HG03097 (cell line): ENCODE results near the gene IGF1R.

Experiments used
- ATAC-seq: cut with Tn5 transposase; IDR thresholded peaks from one replicate; pipeline ENCODE4 v1.9.1; 2021; ENCODE audit not compliant: unreplicated experiment, low FRiP score

Gene IGF1R

DNA sequence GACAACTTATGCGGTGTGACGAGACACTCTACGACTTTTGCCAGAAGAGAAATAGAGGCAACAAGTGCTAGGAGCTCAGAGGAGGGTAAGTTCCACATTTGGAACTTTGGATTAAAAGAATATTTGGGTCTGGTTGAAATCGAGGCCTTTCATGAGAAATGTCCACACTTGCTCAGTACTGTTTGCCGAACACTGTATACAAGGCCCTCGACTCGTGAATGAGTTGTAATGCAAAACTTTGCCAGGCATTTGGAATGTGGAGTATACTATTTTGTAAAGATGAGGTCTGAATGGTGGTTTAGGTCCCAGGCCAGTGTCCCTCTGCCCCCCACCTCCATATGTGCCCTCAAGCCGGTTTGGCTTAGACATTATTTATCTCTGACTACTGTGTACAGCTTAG, 73.9 kb downstream of the IGF1R start:
- no peak for ATAC-seq

DNA sequence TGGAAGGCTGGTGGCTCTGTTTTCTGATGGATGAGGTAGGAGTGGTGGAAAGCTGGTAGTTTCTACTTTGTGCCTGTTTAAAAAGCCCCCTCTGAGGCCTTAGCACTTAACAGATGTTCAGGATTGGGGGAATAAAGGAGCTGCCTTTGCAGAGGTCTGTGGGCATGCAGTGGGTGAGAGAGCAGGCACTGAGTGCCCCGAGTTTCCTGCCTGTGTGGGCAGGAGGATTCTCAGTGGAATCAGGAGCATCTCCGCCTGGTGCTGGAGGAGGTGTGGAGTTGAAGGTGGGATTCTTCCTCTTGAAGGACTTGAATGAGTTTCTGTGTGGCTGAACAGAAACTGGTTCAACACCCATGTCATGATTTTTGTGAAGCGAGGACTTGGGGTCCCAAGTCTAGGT, 74.3 kb downstream of the IGF1R start:
- no peak for ATAC-seq

DNA sequence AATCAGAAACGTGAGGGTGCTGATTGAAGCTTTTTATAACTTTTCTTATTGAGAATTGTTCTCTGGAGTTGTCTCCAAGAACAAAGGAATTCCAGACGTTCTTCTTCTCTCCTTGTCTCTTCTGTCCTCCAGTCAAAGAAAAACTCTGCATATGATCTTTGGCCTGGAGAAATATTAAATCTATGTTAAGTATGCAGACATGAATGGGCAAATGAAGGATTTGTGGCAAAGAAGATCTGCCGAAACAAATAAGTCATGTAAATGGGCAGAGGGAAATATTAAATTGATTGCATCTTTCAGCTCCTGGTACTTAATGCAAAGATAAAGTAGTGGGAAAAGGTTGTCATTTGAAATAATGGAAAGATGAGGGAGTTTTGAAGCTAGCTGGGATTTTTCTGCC, 74.9 kb downstream of the IGF1R start:
- no peak for ATAC-seq

DNA sequence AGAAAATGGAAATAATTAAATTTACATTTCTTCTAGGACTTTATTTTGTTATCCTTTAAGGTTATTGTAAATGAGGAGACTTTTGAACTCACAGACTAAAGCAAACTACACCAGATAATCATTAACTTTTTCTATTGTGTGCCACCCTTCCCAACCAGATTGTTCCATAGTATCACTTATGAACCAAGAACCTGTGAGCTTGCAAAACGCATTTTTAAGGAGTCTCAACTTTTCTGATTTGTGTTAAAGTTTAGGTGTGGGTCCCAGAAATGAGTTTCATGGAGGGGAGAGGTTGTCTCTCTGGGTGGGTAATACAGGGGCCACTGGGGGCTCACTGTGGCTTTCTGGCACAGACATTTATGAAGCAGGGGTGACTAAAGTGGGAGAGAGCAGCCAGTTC, 75.7 kb downstream of the IGF1R start:
- no peak for ATAC-seq

DNA sequence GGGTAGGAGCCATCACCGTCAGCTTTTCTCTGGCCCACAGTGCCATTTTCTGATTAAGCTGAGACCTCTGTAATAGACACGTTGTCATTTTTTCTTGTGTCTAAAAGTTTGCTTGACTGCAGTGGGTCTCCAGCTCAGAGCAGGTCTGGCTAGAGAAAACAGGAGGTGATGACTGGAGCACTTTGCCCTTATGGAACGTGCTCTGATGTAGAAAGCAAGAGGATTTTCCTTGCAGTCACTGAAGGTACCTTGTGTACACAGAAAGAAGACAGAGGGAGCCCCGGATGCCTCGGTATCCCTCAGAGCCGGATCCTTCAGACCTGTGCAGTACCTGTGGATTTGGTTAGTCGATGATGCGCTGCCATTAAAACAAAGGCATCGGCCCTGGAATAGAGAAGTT, 76.2 kb downstream of the IGF1R start:
- no peak for ATAC-seq

DNA sequence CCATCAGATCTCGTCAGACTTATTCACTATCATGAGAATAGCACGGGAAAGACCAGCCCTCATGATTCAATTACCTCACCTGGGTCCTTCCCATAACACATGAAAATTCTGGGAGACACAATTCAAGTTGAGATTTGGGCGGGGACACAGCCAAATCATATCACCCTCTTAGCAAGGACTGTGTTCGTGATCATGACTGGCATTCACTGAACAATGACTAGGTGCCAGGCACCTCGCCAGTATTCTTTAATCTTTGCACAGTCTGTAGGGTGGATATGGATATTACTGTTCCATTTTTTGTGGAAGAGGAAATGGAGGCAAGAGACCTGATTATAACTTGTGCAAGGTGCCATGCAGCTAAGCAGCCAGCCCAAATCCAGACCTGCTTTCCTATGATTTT, 77.5 kb downstream of the IGF1R start:
- no peak for ATAC-seq

DNA sequence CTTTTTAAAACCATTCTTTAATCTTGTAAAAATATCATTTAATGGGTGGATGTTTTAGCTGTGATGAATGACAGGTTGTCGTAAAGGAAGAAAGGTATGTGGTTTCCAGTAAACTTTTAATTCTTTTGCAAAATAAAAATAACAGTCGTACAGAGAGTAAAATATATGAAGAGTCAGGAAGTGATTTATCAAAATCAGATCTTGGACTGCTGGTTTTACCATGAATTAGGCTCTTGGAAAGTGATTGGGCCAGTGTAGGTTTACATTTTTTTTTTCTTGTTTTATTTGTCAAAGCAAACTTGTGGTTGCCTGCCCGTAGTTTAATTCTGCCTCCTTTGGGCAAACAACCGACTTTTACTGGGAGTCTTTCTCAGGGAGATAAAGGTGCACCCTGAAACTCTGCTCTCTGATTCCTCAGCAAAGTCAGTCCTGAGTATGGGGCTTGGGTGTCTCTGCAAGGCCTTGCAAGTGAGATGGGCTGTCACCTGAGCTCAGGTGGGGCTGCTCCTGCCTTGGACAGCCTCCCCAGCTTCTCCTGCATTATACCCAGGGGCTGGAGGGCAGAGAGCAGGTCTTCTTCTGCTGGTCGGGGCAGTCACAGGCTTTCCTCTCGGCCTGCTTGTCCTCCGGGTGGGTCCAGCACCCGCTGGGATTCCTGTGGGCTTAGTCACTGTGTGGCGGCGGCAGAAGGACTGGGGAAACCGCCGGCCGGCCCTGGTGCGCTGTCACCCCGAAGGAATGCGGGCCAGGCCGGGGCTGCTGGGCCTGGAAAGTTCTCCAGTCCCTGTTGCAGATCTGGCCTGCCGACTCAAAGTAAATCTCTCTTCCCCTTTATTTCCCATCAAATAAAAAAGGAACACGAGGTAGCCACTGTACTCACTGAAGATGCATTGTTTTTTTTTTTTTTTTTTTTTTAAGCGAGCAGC, 79.0 kb downstream of the IGF1R start:
- ATAC-seq = no peak

DNA sequence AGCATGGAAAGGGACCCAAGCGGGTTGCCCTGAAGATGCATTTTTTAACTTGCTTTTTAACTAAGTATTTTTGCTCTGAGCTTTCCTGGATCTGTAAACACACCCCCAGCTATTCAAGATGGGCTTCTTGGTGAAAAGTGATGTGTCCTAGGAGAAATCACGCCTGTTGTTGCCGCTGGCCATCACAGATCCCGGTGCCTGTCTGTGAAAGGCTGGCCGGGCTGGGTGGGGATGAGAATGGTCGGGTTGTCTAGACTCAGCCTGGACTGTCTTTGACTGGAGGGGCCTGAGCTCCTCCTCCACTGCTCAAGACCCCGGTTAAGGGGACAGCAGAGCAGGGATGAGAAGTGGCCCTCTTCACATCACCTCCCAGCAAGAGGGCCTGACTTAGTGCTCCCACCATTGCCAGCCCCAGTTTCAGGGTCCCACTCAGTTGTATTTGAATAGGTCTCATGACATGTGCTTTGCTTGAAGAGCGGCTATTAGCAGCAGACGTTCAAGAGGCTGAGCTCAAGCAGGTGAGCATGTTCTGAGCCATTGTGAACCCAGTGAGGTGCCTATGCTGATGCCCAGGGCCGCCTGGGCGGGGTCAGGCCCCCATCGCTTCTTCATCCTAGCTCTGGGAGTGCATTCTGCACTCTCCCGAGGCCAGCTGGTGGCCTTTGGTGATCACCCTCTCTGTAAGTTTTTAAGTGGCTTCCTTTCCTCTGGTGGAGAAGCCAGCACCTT, 79.9 kb downstream of the IGF1R start:
- ATAC-seq = no peak

DNA sequence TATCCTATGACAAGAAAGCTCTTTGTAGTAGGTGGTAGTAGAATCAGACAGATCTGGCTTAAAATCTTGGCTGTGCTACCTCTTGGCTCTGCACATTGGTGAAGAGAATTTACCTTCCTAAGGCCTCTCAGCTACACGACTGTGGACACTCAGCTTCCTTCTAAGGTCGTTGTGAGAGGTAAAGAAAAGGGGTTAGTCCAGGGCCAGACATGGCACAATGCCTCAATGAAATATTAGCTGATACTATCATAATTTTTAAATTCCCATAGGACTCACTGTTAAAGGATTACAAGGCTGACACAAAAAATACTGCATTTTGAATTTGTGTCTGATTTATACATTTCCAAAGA, 80.4 kb downstream of the IGF1R start:
- no peak for ATAC-seq

DNA sequence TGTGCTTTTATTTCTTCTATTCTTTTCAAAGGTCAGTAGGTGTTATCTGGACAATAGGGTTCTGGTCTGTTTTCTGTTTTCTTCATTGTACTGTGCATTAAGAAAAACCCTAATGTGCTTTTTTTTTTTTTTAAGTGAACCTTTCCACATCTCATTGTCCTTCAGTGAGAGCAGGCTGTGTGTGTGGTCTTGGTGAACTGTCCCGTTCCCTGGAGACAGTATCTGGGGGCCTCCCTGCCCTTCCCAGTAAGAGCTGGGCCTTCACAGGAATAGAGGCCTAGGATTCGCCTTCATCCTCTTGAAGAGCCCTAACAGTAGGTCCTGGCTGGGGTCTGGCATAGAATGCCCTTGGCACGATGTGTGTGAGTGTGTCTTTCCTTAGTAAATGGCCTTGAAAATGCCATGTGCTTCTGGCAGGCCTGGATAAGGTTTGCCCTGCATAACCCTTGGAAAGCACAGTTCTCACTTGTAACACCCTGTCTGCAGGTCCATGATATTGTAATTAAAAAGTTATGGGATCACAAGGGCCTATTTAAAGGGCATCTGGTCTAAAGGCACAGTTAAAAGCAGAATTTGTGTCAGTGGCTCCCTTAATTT, 81.2 kb downstream of the IGF1R start:
- ATAC-seq = no peak

DNA sequence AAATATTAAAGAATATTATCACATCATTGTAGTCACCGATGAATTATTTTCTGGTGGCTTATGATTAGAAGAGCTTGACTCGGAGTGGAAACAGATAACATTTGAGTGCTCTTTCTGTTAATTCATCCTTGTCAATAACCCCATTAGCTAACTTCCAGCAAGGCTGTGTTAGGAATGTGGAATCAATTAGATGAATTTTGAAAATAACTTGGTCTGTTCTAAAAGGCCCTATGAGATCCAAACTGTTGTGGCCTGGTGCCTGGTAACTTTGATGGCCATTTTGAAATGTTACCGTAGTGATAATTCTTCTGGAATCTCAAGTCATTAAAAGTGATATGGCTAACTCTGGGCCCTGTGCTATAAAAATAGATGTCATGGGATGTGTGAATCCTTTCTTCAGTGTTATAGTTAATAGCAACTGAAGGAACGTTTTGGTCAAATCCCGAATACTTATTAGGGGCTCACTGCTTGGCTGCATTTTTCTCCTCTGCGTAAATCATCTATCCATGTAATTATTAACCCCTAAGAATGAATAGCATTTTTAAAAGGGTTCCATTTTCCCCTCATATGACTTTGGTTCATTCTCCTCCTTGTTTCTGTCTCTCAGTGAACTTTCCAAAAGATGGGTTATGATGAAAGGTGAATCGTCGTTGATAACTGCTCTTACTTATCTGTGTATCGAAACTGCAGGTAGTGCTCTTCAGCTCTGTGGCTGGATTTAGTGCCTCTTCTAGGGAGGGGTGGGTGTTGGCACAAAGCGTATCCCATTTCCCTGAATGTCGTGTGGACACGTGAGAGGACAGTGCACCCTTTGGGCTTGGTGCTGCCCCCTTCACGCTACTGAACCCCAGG, 82.7 kb downstream of the IGF1R start:
- no peak for ATAC-seq

DNA sequence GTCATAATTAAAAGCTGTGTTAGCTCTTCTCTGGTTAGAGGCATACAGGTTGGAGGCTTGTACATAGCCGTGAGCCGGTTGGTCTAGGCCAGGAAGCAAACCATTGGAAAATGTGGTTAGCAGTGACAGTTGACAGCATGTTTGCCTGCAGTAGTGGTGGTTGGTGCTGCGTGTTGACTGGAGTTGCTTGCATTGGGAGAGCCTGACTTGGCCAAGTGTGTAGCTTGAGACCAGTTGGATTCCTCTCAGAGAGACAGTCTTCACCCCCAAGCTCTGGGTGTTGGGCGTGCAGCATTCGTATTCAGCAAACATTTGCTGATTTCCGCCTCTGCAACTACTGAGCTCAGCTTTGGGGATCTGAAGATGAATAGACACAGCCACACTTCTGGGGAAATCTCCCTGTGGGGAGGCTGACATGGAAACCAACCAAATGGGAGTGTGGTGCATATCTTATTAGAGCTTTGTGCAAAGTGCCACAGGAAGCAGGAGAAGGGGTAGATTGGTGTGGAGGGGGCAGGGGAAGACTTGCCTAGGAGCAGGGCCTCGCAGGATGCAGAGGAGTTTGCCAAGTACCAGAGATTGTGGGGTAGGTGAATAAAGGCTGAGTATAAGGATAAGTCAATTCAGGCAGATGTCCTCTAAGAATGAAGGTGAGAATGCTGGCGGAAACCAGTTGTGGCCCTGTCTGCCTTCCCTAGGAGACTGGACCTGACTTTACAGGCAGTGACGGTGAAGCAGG, 83.5 kb downstream of the IGF1R start:
- ATAC-seq = no peak

DNA sequence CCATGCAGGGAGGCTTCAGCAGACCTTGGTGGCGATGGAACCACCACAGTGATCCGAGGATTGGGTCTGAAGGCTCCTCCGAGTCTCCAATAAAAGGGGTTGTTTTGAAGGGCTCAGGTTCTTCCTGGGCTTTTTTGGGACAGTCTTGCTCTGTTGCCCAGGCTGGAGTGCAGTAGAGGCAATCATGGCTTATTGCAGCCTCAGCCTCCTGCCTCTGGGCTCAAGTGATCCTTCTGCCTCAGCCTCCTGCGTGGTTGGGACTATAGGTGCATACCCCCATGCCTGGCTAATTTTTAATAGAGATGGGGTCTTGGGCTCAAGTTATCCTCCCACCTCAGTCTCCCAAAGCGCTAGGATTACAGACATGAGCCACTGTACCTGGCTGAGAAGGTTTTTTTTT, 84.8 kb downstream of the IGF1R start:
- no peak for ATAC-seq

DNA sequence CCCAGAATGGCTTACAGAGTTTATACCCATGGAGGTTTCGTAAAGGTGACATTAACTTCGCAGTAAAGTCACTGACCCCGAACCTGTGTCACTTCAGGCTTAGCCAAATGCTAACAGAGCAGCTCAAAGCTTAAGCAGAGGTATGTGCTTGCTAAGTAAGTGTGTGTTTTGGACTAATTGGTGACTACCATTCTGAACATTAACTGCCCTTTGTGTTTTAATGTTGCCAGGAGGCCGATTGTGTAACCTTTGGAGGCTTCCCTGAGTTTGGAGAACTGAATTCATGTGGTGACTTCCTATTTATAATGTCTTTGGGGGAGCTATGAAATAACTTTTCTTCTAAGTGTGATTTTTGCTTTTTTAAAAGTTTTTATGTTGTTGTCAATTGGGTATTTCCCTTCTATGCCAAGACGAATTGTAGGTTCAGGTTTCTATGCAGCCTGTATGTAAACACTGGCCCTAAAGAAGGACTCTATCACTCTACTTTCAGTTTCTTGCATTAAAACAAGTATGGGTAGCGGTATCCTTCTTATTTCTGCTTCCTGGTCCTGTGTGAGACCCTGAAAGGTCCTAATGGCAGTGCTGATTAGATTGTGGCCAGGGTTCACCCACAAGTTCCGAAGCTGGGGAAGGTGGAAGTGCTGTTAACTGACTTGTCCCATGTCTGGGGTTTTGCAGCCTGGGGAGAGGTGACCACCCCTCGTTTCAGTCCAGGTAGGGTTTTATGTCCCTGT, 86.3 kb downstream of the IGF1R start:
- no peak for ATAC-seq

DNA sequence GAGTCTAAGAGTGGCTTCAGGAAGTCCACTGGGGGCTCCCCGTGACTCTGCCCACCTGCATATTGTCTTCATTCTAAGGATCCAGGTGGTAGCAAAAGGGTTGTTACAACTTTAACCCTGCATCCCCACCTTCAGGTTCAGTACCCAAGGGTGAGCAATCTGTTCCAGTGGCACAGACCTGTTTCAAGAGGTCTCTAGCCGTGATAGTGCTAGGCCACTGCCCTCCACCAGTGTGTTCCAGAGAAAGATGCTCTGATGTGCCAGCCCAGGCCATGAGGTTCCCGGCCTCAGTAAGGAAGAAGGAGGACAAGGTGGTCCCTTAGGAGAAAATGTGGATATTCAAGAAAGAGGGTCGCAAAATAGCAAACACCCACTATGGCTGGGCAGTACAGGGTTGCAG, 87.0 kb downstream of the IGF1R start:
- ATAC-seq = no peak

DNA sequence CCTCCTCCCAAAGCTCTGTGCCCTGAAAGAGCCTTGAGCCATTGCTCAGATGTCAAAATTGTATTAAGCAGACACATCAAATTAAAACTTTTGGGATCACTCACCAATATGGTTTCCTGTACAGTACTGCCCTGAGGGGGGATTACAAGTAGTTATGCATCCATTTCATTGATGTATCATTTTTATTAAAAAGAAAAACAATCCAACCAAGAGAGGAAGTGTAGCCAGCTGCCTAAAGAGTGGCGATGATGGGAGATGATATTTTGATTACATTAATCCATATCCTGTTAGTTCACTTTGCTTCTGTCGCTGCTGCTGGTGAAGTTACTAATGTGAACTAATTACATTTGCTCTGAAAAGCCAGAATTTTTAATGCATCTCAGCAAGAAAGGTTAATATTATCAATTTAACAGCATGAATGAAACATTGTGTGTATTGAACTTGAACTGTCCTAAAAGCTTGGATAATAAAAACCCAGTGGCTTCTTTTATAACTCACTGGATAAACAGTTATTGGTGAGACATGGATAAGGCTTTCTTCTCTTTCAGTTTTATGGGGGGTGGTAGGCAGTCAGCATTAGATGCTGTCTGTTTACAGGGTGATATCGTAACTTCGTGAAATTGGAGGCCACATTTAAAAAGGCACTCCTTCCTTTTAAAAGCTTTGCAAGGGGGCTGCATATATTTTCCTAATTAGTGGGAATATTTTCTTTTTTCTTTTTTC, 87.7 kb downstream of the IGF1R start:
- ATAC-seq = no peak

DNA sequence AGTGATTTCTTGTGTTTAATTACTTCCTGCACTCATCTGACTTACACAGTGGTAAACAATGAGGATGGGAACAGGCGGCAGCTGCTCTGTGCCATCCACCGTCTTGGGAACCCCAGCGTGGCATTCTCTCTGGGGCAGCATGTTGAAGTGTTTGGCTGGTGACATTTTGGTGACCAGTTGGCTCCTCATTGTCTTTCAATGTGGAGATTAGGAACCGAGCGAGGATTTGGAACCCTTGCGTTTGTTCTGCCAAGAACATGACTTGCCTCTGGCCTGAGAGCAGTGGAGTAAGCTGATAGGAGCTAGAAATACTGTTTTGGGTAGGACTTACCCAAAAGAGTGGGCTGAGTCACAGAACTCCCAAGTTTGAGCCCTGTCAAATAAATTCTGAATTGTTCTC, 88.8 kb downstream of the IGF1R start:
- no peak for ATAC-seq

DNA sequence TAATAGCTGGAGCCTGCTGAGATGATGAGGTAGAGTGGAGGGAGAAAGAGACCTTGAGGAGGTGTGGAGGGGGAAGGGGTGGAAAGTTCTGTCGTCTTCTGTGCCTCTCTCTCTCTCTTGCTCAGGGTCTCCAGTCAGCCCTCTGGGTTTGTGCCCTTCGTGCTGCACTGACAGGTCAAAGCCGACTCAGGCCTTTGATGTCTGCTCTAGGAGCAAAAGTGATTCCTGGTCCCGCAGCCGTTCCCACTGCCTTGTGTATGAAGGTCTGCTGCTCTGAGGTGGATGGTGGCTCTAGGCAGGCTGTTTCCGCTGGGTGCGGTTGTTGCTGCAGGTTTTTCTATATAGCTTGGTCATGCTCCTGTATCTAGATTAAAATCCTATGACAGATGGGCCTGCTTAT, 89.4 kb downstream of the IGF1R start:
- no peak for ATAC-seq
